GM21825 (cell line): ENCODE measurements around the gene TRABD2B.

Experiments
- ATAC-seq: cut with Tn5 transposase; IDR thresholded peaks from one replicate; pipeline ENCODE4 v1.9.1; 2021; ENCODE audit warnings: mild to moderate bottlenecking, moderate library complexity; ENCODE audit not compliant: unreplicated experiment

Gene TRABD2B

DNA sequence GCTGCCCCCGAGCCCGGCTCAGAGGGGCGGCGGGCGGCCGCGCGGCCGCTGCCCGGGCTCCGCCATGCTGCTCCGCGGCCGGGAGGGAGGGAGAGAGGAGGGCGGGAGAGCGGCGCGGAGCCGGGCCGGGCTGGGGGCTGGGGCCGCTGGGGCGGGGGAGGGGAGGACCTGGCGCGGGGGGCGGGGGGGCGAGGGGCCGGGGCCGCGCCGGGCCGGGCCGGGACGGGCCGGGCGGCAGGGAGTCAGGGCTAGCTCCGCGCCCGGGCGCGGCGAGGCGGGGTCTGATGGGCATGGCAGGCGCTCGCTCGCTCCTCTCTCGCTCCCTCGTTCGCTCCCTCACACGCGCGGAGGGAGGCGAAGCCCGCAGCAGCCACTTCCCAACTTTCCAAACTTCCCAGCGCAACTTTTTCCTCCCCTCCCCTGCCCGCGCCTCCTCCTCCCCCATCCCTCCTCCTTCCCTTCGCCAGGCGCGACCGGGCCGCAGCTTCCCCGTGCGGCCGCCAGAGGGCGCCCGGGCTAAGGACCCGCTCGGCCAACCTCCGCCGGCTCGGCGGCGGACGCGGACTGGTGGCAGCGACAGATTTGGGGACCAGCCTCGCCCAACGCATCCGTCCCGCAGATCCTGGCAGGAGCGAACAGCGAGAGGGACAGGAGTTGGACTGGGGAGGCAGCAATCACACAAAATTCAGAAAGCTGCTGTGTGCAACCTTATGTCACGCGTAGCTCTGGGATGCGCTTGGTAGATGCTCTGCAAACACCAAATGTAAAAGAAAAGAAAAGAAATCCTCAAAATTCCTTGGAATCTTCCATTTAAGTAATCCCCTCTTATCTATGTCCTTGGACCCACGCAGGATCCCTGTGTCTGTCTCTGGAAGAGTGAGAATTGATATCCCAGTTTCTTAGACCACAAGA lies at the start of gene TRABD2B:
TRABD2B (minus strand) TSS at position 97 of the 912 bp plus-strand sequence.
- ATAC-seq: peak; percentile 80

DNA sequence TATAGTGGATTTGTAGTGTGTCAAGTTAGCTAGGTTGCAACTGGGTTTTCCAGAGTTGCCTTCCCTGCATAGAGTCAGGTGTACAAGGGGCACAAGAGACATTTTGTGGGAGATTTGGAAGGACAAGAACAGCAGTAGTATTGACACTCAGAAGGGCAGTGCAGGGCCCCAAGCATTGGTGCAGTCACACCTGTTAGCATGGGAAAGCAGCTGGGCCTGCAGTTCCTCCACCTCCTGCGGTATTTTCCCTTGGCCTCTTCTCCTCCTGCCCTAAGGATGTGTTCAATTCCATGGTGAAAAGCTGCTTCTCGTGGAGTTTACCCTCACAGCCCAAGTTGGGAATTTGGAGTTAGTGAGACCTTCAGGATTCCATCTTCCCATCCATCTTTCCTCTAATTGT lies 47.1 kb upstream of the TRABD2B start:
- ATAC-seq: no peak

DNA sequence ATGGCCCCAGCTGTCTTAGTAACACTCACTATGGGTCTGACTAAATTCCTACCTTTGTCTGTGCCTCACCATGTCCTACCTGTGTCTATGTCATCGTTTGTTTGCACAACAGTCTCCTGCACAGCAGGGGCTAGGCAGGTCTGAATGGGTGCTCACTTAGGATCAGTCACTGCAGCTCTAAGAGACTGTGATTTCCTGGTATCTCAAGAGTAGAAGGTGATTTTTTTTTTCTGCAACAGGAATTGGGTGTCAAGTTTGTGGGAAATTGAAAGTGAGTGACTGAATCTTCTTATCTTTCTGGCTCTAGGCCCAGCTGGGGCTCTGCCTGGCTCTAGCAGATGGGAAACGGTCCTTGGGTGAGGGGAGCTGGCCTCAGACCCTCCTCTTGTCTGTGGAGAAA lies 46.4 kb upstream of the TRABD2B start:
- no peak for ATAC-seq

DNA sequence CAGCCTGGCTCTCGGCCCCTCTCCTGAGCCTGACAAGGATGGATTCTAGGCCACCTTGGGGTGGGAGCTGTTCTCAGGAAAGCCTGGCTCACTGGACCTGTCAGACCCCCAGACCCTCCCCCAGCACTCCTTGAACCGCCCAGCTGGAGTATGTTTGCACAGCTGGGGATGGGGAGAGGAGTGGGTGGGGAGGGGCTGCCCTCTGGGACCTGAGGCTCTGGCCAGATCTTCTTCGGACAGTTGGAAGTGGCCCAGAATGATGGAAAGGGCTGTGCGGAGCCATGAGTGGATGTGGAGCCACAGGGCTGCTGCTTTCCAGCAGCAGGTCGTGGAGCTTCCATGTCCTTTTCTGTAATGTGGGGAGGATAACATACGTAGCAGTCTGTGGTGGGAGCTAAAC lies 43.0 kb upstream of the TRABD2B start:
- no peak for ATAC-seq

DNA sequence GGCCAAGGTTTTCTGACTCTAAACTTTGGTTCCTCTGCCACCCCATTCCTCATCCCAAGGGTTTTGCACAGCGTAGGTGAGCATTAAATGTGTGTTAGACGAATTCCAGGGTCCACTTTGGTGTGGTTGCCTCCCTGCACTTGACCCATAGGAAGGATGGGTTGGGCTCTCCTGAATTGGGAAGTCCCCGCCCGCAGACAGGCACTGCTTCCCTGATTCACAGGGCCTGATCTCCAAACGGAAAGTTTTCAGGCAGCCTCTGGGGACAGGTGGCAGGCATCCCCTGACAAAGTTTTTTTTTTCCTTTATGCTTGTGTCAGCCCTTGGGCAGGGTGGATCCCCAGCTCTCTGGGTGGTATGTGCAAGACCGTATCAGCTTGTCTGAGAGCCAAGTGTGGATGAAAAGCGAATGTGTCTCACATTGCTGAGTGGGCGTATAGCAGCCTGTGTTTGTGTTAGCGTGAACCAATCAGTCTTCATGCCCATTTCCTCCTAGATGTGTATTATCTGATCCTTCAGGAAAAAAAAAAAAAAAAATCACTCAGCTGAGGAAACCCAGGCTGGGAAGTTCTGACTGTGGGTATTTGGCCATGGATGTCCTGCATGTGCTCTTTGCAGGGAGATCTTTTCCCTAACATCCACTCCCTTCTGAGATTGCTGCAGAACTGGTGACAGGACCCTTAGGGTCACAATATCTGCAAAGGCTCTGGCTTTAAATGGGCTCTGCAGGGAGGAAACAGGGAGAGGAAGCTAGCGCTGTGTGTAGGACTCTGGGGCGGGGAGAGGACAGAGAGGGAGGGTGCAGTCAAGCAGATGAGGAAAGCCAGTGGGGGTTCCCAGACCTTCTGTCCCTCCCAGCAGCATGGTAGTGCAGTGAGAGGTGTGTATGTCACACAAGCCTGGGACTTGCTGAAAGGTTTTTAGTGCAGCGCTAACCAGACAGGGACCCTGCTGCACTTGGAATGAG lies 42.2 kb upstream of the TRABD2B start:
- no peak for ATAC-seq

DNA sequence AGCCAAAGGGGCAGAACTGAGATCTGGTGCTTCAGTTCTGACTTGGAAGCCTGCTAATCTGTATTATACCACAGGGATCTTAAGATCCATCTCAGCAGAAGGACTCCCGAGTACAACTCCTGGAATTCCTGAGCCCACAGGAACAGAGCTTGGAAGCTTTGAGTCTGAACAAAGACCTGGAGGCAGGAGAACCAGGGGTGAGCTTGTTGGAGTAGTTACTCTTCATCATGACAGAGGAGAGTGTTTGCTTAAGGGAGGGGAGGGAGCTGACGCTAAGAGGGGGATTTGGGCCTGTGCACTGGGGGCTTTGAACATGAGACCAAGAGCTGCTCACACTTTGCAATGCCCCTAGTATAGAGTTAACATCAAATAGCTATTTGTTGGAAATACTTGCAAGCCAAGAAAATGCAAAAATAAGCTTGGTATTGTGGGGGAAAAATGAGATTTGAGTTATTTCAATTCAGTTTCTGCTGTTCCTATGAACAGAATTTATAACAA lies 41.1 kb upstream of the TRABD2B start:
- ATAC-seq: no peak

DNA sequence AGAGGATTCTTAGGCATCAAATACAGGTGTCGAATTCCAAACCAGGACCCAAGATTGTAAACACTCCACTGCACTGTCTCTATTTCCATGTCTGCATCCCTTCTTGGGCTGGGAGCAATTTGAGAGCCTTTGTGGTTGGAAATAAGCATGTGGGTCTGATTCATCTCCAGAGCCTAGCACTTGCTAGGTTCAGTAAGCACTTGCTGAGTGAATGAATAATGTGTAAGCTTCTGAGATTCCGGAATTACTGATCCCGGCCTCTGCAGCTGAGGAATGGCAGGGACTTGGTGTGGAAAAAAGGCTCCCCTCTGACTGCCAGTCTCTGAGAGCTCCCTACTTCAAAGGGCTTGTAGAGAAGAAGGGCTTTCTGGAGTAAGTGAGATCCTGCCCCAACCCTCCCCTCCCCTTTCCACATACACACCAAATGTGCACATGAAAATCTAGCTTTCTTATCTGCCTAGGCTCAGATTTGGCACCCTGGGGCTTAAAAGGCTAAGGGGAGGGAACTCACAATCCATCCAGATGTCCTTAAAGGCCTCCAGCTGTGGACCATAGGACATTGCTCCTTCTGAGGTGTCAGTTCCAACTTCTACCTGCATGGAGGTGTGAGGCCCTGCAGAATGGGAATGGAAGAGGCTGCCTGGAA lies 39.6 kb upstream of the TRABD2B start:
- no peak for ATAC-seq

DNA sequence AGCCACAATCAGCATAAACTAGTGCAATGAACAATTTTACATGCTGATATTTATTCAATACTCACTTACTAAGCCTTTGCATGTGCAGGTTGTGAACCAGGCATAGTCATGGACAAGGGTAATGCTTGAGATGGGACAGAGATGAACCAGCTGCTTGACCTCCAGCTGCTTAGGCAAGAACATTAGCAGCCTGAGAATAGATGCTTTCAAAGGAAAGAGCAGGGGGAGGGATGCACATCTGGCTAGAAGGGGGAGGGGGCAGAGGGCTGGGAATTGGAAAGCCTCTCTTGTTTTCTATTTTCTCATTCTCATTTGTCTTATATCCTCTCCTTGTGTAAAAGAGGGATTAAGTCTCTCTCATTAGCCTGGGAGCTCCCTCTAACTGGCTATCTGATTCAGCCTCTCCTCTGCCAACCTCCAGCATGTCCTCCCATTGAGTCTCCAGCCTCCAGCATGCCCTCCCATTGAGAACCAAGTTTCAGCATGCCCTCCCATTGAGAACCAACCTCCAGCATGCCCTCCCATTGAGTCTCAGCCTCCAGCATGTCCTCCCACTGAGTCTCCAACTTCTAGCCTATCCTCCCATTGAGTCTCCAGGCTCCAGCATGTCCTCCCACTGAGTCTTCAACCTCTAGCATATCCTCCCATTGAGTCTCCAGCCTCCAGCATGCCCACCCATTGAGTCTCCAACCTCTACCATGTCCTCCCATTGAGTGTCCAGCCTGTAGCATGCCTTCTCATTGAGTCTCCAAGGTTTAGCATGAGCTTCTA lies 38.4 kb upstream of the TRABD2B start:
- ATAC-seq: no peak

DNA sequence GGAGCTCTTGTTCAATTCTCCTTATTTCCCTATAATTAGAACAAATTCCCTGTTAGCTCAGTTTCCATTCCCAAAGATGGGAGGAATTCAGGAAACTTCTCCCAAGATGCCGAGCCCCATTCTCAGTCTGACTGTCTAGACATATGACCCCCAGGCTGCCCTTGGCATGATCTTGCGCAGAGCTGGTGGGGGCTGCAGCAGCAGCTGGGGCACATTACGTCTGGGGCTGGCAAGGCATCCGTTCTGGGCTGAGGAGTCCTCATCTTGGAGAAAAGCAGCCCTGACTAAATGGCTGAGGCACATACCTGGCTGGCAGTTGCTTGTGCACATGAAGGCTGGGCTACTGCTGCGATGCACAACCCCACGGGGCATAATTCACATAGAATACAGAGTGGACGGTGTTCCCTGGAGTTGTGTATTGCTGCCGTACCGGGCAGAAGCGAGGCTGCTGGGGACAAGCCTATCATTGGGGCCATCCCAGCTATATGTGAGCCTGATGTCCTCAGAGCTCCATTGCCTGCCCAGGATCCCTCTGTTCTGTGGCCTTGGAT lies 36.4 kb upstream of the TRABD2B start:
- ATAC-seq: no peak

DNA sequence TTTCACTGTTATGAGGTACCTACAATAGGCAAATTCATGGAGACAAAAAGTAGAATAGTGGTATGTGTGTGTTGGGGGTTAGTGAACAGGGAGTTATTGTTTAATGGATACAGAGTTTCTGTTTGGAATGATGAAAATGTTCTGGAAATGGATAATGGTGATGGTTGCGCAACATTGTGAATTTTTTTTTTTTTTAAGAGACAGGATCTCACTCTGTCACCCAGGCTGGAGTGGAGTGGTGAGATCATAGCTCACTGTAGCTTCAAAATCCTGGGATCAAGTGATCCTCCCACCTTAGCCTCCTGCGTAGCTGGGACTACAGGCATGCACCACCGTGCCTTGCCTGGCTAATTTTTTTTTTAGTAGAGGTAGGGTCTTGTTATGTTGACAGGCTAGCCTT lies 34.5 kb upstream of the TRABD2B start:
- no peak for ATAC-seq

DNA sequence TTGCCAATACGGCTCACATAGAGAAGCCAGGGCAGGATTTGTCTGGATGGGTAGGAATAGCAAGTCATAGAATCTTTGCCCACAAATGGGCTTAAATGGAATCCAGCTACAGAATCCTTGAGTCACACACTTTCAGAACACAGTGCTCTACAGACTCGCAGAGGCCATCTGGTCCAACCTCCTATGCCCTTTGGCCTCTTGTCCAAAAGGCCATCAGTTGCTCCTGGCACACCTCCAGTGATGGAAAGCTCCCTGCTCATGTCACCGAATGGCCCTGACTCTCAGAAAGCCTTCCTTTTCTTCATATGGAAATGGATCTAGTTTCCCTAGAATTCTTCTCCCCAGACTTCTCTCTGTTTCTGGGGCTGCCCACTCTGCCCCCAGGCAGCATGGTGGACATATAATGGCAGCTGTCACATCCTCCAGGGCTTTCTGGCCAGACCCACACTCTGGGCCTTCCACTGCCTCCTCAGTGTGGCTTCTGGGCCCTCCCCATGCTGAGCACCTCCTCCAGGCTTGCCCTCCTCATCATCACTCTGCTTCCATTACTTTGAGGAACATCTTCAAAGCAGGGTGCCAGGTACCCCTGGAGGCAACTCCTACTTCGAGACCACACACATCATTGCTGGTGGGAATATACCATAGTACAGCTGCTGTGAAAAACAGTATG lies 33.6 kb upstream of the TRABD2B start:
- ATAC-seq: no peak

DNA sequence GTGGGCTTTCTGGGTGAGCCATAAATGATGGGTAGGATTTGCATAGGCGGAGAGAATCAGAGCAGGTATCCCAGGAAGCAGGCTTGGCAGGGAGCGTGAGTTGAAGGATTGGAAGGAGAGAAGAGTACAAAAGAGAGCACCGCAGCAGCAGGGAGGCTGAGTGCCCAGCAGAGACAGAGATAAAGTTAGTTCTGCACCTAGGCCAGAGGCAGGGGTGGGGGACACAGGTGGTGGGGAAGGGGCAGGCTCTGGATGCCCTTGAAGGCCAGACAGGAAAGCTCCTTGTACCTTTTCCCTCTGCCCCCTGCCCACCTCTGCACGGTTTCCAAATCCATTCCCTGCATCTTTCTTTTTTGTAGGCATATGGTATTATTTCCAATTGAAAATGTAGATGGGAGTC lies 33.0 kb upstream of the TRABD2B start:
- ATAC-seq: no peak

DNA sequence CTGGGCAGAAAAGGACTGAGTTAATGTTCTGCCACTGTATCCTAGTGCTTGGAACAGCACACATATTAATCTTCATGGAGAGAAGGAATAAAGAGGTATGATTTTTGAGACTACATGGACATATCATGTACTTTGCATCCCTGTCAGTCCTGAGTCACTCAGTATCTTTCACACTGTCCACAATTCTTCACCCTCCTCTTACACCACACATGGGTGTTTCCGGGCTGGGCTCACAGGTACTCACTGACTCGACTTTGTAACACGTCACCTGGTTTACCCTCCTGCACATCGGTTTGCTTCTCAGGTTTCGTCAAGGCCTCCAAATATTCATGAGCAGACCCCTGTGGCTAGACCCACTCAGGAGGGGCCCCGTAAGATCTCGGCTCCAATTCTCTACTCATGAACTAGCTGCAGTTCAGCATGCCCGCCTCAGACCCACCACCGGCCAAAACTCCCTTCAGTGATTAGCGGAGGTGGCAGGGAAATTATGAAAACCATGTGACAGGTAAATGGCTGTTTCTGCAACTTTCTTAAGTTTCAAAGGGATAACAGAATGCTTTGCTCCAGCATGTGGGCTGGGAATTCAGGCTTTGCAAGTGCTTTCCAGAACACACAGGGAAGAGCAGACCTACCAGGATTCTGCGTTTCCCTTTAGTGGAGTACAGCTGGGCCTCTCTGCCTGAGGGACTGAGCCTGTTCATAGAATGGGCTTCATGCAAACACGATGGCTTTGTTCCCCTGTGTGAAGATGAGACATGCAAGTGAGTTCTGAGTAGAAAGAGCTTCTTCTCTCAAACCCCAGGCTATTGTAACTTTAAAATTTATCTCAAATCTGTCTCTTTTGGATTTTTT lies 31.3 kb upstream of the TRABD2B start:
- no peak for ATAC-seq

DNA sequence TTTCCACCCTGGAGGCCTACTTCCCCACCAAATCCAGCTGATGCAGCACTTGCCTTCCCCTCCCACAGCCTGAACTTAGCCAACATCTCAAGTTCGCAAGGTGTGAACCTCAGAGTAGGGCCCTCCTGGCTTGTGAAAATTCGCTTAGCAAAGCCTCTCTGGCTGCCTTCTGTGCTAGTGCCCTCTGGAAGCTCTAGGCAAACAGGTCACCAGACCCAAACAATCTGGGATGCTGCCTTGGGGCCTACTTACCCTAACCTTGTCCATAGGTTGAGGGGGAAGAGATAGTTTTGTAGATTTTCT lies 30.3 kb upstream of the TRABD2B start:
- no peak for ATAC-seq

DNA sequence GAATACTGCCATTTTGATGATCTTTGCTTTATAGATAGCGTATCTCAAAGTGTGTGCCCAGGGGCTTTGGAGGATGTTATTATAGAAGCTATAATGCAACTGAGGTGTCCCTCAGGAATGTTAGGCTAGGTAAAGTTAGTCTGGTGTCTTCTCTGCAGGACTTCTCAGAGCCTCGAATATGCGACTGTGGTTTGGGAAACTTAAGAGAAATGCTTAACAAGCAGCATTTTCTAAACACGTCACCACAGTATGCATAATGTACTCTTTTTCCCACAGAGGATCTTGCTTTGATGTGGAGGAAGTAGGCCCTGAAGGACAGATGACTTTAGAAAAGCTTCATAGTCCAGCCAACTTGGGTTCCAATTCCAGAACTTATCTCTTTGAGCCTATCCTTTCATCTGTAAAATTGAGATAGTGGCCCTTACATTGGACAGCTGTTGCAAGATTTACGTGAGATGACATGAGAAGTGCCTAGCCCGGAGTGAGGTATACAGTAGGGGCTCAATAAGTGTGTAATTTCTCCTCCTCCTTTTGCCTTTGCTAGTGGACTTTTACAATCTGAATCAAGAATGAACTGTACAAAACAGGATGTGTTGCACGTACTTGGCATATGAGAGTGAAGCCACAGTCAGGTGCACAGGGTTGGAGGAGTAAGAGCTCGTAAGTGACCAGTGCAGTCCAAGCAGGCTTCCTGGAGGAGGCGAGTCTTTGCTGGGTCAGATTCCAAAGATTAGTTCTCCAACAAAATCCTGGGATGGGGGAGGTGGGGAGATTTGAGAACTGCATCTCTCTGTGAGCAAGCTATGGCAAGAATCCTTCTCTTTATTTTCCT lies 29.7 kb upstream of the TRABD2B start:
- no peak for ATAC-seq

DNA sequence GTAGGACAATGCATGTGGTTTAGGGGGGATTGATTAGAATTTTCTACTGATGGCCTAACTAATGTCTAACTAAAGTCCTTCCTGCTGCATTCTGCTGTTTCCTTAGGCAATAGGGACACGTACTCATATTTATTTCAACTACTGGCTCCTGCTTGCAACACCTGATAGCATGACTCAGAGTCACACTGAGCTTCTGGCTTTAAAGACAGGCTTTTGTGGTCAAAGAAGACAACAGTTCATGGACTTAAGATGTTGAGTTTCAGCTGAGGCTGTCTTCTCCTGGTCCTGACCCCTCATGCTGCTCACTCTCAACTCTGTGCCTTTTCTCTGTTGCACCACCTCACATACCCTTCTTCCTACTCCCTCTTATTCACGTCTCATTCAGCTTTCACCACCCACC lies 29.1 kb upstream of the TRABD2B start:
- ATAC-seq: no peak

DNA sequence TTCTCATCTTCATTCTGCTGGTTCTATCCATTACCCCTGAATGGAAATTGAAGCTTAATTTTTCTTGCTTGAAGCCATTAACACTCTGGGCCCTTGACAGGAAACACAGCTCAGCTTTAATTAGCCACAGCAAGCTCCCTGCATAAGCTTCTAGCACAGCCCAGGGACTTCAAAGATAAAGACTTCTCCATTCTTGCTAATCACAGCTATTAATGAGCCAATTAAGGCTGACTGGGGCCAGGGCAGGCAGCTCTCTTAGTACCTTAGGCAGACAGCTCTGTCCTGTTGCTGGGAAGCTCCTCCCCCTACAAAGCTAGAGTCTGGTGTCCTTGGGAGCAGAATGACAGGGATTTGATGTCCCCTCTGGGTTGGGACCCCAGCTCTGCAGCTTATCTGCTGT lies 27.9 kb upstream of the TRABD2B start:
- ATAC-seq: no peak

DNA sequence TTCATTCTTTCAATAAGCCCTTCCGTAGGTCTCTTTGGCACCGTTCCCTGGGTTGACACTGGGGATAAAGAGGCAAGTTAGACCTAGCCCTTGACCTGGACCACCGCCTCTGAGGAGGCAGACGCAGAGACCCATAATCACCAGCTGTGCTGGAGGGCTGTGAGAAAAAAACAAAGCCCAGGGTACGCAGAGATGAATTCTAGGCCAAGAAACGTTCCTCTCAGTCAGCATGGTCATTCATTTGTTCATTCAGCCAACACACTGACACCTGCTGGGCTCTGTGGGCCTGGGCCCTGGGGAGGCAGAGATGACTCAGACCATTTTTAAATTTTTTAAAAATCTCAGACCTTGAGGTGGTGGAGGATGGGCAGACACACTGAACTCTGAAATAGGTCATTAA lies 26.3 kb upstream of the TRABD2B start:
- no peak for ATAC-seq
